GM23338 (cell line): ENCODE results near the gene CPXM2. TPM values are rescaled to one million over a fixed set of nuclear protein-coding genes. Genes with fewer than 3 reads are reported as not detected.

Experiments
- ATAC-seq: fragments of 200-7000 bp; cut with Tn5 transposase; 3 replicates; pipeline ENCODE4 v1.9.1; 2020
- DNase-seq: peaks from one replicate; pipeline ENCODE4 v3.0.0-alpha.2; 2015; ENCODE audit warnings: low spot score
- H2AFZ ChIP-seq: fragments of 200-600 bp; sonication (generic); 2 replicates; pipeline ENCODE4 v1.8.0; 2016; ENCODE audit warnings: antibody characterized with exemption, mild to moderate bottlenecking, moderate library complexity
- H3F3A ChIP-seq: fragments of 200-600 bp; sonication (generic); replicated peaks from 2 replicates; pipeline ENCODE4 v1.8.0; 2017; ENCODE audit warnings: antibody characterized with exemption, mixed run types, low read depth
- H3K27ac ChIP-seq: fragments of 200-600 bp; sonication (generic); 2 replicates; pipeline ENCODE4 v1.6.1; 2016; ENCODE audit warnings: low read depth
- H3K27me3 ChIP-seq: fragments of 200-600 bp; sonication (generic); 2 replicates; pipeline ENCODE4 v1.8.0; 2016; ENCODE audit warnings: mild to moderate bottlenecking, mixed run types, moderate library complexity; ENCODE audit not compliant: insufficient read depth
- H3K36me3 ChIP-seq: fragments of 200-600 bp; sonication (generic); 2 replicates; pipeline ENCODE4 v1.8.0; 2016; ENCODE audit warnings: mild to moderate bottlenecking; ENCODE audit not compliant: insufficient read depth
- H3K4me1 ChIP-seq: fragments of 200-600 bp; sonication (generic); 2 replicates; pipeline ENCODE4 v1.8.0; 2016; ENCODE audit warnings: mild to moderate bottlenecking, moderate library complexity; ENCODE audit not compliant: insufficient read depth
- H3K4me2 ChIP-seq: fragments of 200-600 bp; sonication (generic); 2 replicates; pipeline ENCODE4 v1.7.1; 2017; ENCODE audit warnings: mixed run types
- H3K4me3 ChIP-seq: fragments of 200-600 bp; sonication (generic); 2 replicates; pipeline ENCODE4 v1.6.1; 2016; ENCODE audit warnings: mixed run types
- H3K79me2 ChIP-seq: fragments of 200-600 bp; sonication (generic); replicated peaks from 2 replicates; pipeline ENCODE4 v1.8.0; 2017; ENCODE audit warnings: mild to moderate bottlenecking; ENCODE audit not compliant: insufficient read depth
- H3K9me2 ChIP-seq: fragments of 200-600 bp; sonication (generic); 2 replicates; pipeline ENCODE4 v1.8.0; 2017; ENCODE audit not compliant: insufficient read depth
- H4K20me1 ChIP-seq: fragments of 200-600 bp; sonication (generic); replicated peaks from 2 replicates; pipeline ENCODE4 v1.8.0; 2017; ENCODE audit warnings: mild to moderate bottlenecking; ENCODE audit not compliant: insufficient read depth
- H3K27ac Mint-ChIP-seq: 2 replicates; pipeline ENCODE4 v1.8.0; 2020; ENCODE audit warnings: inconsistent platforms, mild to moderate bottlenecking, moderate library complexity, mixed read lengths
- H3K27me3 Mint-ChIP-seq: 3 replicates; pipeline ENCODE4 v1.8.0; 2022; ENCODE audit warnings: low read depth, mild to moderate bottlenecking, moderate library complexity, mixed read lengths, inconsistent platforms; ENCODE audit not compliant: insufficient read depth, poor library complexity
- H3K36me3 Mint-ChIP-seq: 3 replicates; pipeline ENCODE4 v1.8.0; 2021; ENCODE audit warnings: low read depth, mild to moderate bottlenecking, inconsistent platforms, moderate library complexity, mixed read lengths
- H3K4me1 Mint-ChIP-seq: 3 replicates; pipeline ENCODE4 v1.8.0; 2020; ENCODE audit warnings: mild to moderate bottlenecking, inconsistent platforms, mixed read lengths
- H3K4me3 Mint-ChIP-seq: 3 replicates; pipeline ENCODE4 v1.8.0; 2021; ENCODE audit warnings: moderate library complexity, mild to moderate bottlenecking, inconsistent platforms, mixed read lengths
- H3K9me3 Mint-ChIP-seq: 3 replicates; pipeline ENCODE4 v1.8.0; 2020; ENCODE audit warnings: moderate library complexity, mild to moderate bottlenecking, inconsistent platforms, mixed read lengths
- CREB1 ChIP-seq: fragments of 250-450 bp; sonication (Bioruptor Pico); IDR thresholded peaks from 2 replicates; pipeline ENCODE4 v1.5.0; 2020; ENCODE audit warnings: low read depth, mild to moderate bottlenecking, moderate library complexity
- CTCF ChIP-seq, 2 experiments: fragments of 200-600 bp in 1 of 2; sonication (generic) in 1 of 2; conservative IDR thresholded peaks; 2 replicates each; pipeline versions ENCODE4 v1.5.1 to v1.6.1; 2016 to 2017; ENCODE audit warnings: antibody characterized with exemption in 2 of 2, low read depth in 2 of 2, mild to moderate bottlenecking in 2 of 2, moderate library complexity in 1 of 2
- EZH2 ChIP-seq: fragments of 200-600 bp; sonication (generic); IDR thresholded peaks from one replicate; pipeline ENCODE4 v1.8.0; 2017; ENCODE audit warnings: antibody characterized with exemption, mild to moderate bottlenecking, low read depth; ENCODE audit not compliant: unreplicated experiment
- EZH2phosphoT487 ChIP-seq: fragments of 200-600 bp; sonication (generic); IDR thresholded peaks from one replicate; pipeline ENCODE4 v1.8.1; 2018; ENCODE audit warnings: antibody characterized with exemption; ENCODE audit not compliant: unreplicated experiment
- JUNB ChIP-seq: IDR thresholded peaks from one replicate; pipeline ENCODE4 v1.6.1; 2016; ENCODE audit warnings: antibody characterized with exemption; ENCODE audit not compliant: unreplicated experiment
- NANOG ChIP-seq: IDR thresholded peaks from 2 replicates; pipeline ENCODE4 v1.6.1; 2016; ENCODE audit warnings: antibody characterized with exemption, borderline replicate concordance
- POLR2AphosphoS5 ChIP-seq: IDR thresholded peaks from 2 replicates; pipeline ENCODE4 v1.6.1; 2016; ENCODE audit warnings: antibody characterized with exemption, low read depth
- STAT1 ChIP-seq: IDR thresholded peaks from one replicate; pipeline ENCODE4 v1.6.1; 2016; ENCODE audit warnings: antibody characterized with exemption; ENCODE audit not compliant: unreplicated experiment
- ZNF114 ChIP-seq: fragments of 250-450 bp; sonication (Bioruptor Pico); IDR thresholded peaks from 2 replicates; pipeline ENCODE4 v1.5.0; 2020; ENCODE audit warnings: mild to moderate bottlenecking, moderate library complexity
- ZNF331 ChIP-seq: fragments of 250-450 bp; sonication (Bioruptor Pico); IDR thresholded peaks from 2 replicates; pipeline ENCODE4 v1.5.0; 2020; ENCODE audit warnings: low read depth, mild to moderate bottlenecking, moderate library complexity
- polyA plus RNA-seq: library from polyadenylated mRNA; unstranded; fragments of >200 nt; fragmentation: Nextera tagmentation; extraction: Ambion mirVana; gene quantifications from 2 replicates; pipeline ENCODE4 v1.2.1, GENCODE V29; 2016
- total RNA-seq: library from RNA; depleted of rRNA; stranded (reverse); fragments of >200 nt; shearing (Covaris generic); gene quantifications from 2 replicates; pipeline ENCODE4 v1.2.3, GENCODE V29; 2014
- TF ChIP-seq, protein P1 (sequence below): IDR thresholded peaks from one replicate; pipeline ENCODE4 v1.6.1; 2018; ENCODE audit warnings: antibody characterized with exemption; ENCODE audit not compliant: unreplicated experiment
- TF ChIP-seq, protein P2 (sequence below): IDR thresholded peaks from 2 replicates; pipeline ENCODE4 v1.6.1; 2016; ENCODE audit warnings: antibody characterized with exemption
- TF ChIP-seq, protein P3 (sequence below): fragments of 250-450 bp; sonication (Bioruptor Pico); IDR thresholded peaks from 2 replicates; pipeline ENCODE4 v1.5.0; 2020; ENCODE audit warnings: mild to moderate bottlenecking, moderate library complexity

The CPXM2 gene
- total and polyA plus RNA-seq, 2 experiments from 2014 or later: 1.6 to 8.1 TPM

DNA sequence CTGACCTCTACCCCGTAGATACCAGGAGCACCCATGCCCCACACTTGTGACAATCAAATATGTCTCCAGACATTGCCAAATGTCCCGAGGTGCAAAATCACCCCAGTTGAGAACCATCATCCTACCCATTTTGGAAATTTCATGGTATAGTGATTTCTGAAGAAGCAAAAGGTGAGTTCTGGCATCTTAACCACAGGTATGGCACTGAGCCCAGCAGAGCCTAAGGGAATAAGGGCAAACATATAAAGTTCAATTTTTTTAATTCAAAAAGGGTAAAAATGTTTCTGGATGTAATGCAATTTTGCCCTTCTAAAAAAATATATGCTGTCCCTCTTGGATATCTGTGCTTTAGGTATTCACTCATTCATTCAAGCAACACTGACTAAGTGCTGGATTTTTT lies 30.5 kb upstream of the CPXM2 start:
- Histone ChIP-seq H2AFZ (no peak overlapping the region), H3K4me2 (no peak overlapping the region), H3K79me2 (no peaks in the 10 kb centered on the region), H3K36me3 (no peaks in the 10 kb centered on the region), H4K20me1 (no peaks in the 10 kb centered on the region), H3K4me1 (no peaks in the 10 kb centered on the region), H3F3A (no peaks in the 10 kb centered on the region), H3K9me2 (no peaks in the 10 kb centered on the region; the same call in 1 of the 2 replicates), H3K4me3 (no peak overlapping the region), H3K27me3 (no peaks in the 10 kb centered on the region), H3K27ac (no peak overlapping the region)
- ATAC-seq (no peak), DNase-seq (no peak)
- no peak overlapping the region for H3K27ac Mint-ChIP-seq
- H3K4me3 Mint-ChIP-seq: no peak overlapping the region
- peaks cover 29% of the 10 kb centered on the region for H3K9me3 Mint-ChIP-seq
- TF ChIP-seq, protein P1, sequence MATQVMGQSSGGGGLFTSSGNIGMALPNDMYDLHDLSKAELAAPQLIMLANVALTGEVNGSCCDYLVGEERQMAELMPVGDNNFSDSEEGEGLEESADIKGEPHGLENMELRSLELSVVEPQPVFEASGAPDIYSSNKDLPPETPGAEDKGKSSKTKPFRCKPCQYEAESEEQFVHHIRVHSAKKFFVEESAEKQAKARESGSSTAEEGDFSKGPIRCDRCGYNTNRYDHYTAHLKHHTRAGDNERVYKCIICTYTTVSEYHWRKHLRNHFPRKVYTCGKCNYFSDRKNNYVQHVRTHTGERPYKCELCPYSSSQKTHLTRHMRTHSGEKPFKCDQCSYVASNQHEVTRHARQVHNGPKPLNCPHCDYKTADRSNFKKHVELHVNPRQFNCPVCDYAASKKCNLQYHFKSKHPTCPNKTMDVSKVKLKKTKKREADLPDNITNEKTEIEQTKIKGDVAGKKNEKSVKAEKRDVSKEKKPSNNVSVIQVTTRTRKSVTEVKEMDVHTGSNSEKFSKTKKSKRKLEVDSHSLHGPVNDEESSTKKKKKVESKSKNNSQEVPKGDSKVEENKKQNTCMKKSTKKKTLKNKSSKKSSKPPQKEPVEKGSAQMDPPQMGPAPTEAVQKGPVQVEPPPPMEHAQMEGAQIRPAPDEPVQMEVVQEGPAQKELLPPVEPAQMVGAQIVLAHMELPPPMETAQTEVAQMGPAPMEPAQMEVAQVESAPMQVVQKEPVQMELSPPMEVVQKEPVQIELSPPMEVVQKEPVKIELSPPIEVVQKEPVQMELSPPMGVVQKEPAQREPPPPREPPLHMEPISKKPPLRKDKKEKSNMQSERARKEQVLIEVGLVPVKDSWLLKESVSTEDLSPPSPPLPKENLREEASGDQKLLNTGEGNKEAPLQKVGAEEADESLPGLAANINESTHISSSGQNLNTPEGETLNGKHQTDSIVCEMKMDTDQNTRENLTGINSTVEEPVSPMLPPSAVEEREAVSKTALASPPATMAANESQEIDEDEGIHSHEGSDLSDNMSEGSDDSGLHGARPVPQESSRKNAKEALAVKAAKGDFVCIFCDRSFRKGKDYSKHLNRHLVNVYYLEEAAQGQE: no peak
- TF ChIP-seq EZH2phosphoT487 (no peak), JUNB (no peak), ZNF331 (no peak), CREB1 (no peak), ZNF114 (CRISPR knock-in tag) (no peak), CTCF (conservative IDR thresholded peaks at IDR 0.05; ENCODE audit: low read depth in 2 of 2) (no peak), NANOG (no peak), POLR2AphosphoS5 (no peak), STAT1 (no peak), EZH2 (no peak)
- TF ChIP-seq, protein P2, sequence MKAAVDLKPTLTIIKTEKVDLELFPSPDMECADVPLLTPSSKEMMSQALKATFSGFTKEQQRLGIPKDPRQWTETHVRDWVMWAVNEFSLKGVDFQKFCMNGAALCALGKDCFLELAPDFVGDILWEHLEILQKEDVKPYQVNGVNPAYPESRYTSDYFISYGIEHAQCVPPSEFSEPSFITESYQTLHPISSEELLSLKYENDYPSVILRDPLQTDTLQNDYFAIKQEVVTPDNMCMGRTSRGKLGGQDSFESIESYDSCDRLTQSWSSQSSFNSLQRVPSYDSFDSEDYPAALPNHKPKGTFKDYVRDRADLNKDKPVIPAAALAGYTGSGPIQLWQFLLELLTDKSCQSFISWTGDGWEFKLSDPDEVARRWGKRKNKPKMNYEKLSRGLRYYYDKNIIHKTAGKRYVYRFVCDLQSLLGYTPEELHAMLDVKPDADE: no peak
- TF ChIP-seq, protein P3, sequence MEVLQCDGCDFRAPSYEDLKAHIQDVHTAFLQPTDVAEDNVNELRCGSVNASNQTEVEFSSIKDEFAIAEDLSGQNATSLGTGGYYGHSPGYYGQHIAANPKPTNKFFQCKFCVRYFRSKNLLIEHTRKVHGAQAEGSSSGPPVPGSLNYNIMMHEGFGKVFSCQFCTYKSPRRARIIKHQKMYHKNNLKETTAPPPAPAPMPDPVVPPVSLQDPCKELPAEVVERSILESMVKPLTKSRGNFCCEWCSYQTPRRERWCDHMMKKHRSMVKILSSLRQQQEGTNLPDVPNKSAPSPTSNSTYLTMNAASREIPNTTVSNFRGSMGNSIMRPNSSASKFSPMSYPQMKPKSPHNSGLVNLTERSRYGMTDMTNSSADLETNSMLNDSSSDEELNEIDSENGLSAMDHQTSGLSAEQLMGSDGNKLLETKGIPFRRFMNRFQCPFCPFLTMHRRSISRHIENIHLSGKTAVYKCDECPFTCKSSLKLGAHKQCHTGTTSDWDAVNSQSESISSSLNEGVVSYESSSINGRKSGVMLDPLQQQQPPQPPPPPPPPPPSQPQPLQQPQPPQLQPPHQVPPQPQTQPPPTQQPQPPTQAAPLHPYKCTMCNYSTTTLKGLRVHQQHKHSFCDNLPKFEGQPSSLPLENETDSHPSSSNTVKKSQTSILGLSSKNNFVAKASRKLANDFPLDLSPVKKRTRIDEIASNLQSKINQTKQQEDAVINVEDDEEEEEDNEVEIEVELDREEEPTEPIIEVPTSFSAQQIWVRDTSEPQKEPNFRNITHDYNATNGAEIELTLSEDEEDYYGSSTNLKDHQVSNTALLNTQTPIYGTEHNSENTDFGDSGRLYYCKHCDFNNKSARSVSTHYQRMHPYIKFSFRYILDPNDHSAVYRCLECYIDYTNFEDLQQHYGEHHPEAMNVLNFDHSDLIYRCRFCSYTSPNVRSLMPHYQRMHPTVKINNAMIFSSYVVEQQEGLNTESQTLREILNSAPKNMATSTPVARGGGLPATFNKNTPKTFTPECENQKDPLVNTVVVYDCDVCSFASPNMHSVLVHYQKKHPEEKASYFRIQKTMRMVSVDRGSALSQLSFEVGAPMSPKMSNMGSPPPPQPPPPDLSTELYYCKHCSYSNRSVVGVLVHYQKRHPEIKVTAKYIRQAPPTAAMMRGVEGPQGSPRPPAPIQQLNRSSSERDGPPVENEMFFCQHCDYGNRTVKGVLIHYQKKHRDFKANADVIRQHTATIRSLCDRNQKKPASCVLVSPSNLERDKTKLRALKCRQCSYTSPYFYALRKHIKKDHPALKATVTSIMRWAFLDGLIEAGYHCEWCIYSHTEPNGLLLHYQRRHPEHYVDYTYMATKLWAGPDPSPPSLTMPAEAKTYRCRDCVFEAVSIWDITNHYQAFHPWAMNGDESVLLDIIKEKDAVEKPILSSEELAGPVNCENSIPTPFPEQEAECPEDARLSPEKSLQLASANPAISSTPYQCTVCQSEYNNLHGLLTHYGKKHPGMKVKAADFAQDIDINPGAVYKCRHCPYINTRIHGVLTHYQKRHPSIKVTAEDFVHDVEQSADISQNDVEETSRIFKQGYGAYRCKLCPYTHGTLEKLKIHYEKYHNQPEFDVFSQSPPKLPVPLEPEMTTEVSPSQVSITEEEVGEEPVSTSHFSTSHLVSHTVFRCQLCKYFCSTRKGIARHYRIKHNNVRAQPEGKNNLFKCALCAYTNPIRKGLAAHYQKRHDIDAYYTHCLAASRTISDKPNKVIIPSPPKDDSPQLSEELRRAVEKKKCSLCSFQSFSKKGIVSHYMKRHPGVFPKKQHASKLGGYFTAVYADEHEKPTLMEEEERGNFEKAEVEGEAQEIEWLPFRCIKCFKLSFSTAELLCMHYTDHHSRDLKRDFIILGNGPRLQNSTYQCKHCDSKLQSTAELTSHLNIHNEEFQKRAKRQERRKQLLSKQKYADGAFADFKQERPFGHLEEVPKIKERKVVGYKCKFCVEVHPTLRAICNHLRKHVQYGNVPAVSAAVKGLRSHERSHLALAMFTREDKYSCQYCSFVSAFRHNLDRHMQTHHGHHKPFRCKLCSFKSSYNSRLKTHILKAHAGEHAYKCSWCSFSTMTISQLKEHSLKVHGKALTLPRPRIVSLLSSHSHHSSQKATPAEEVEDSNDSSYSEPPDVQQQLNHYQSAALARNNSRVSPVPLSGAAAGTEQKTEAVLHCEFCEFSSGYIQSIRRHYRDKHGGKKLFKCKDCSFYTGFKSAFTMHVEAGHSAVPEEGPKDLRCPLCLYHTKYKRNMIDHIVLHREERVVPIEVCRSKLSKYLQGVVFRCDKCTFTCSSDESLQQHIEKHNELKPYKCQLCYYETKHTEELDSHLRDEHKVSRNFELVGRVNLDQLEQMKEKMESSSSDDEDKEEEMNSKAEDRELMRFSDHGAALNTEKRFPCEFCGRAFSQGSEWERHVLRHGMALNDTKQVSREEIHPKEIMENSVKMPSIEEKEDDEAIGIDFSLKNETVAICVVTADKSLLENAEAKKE: no peak
- H3K27me3 Mint-ChIP-seq: peaks cover 3% of the 10 kb centered on the region
- no peaks in the 10 kb centered on the region for H3K4me1 Mint-ChIP-seq
- peaks cover 9% of the 10 kb centered on the region; the same call in 1 of the 3 replicates for H3K36me3 Mint-ChIP-seq
